ENCODE results near the gene CDHR2. TPM values are rescaled to one million over a fixed set of nuclear protein-coding genes. Genes with fewer than 3 reads are reported as not detected.

CDHR2 gene
- total RNA-seq, 4 donors from 2014 or later, result 0.15 to 0.19 (median 0.15) TPM; not detected in 1

GRCh38 chr5:176521286-176521685, 27.9 kb upstream of the CDHR2 start:
- H3K4me3 ChIP-seq (ENCODE audit: low read depth, poor library complexity, severe bottlenecking), result no peak overlapping the region
- no peak for DNase-seq (ENCODE audit: low spot score in 2 of 2)
- WGBS, 2 donors, result 82 to 87% methylated on average over 7 of the region's 7 CpGs
- TF ChIP-seq POLR2A (IDR thresholded peaks at IDR 0.05) (no peak), CTCF (IDR thresholded peaks at IDR 0.05) (no peak)
- intact Hi-C loops (cut with DNase I; ENCODE audit: low total_unique reads), result no loop called here

GRCh38 chr5:176521699-176522263, 27.4 kb upstream of the CDHR2 start:
- intact Hi-C loops (cut with DNase I; ENCODE audit: low total_unique reads), result no loop called here
- 74 to 78% methylated on average over 10 of the region's 10 CpGs for WGBS, 2 donors
- DNase-seq (ENCODE audit: low spot score in 2 of 2), result no peak
- H3K4me3 ChIP-seq (ENCODE audit: low read depth, poor library complexity, severe bottlenecking), result no peak overlapping the region
- no peak for TF ChIP-seq POLR2A (IDR thresholded peaks at IDR 0.05)
- TF ChIP-seq CTCF (IDR thresholded peaks at IDR 0.05), result no peak

GRCh38 chr5:176524138-176524537, 25.0 kb upstream of the CDHR2 start:
- intact Hi-C loops (cut with DNase I; ENCODE audit: low total_unique reads), result no loop called here
- 87 to 88% methylated on average over 6 of the region's 6 CpGs for WGBS, 2 donors
- TF ChIP-seq CTCF (IDR thresholded peaks at IDR 0.05) (no peak), POLR2A (IDR thresholded peaks at IDR 0.05) (no peak)
- no peak overlapping the region for H3K4me3 ChIP-seq (ENCODE audit: low read depth, poor library complexity, severe bottlenecking)
- DNase-seq (ENCODE audit: low spot score in 2 of 2), result no peak

- 87 to 92% methylated on average over 15 of the region's 15 CpGs for WGBS, 2 donors
- DNase-seq (ENCODE audit: low spot score in 2 of 2), result no peak
- intact Hi-C loops (cut with DNase I; ENCODE audit: low total_unique reads), result no loop called here
- no peak overlapping the region for H3K4me3 ChIP-seq (ENCODE audit: low read depth, poor library complexity, severe bottlenecking)
- TF ChIP-seq CTCF (IDR thresholded peaks at IDR 0.05) (no peak), POLR2A (IDR thresholded peaks at IDR 0.05) (no peak)
These were observed 24.2 kb upstream of the CDHR2 start for GRCh38 chr5:176524987-176525386.

- 95 to 98% methylated on average over 9 of the region's 9 CpGs for WGBS, 2 donors
- no peak overlapping the region for H3K4me3 ChIP-seq (ENCODE audit: low read depth, poor library complexity, severe bottlenecking)
- intact Hi-C loops (cut with DNase I; ENCODE audit: low total_unique reads), result no loop called here
- no peak for DNase-seq (ENCODE audit: low spot score in 2 of 2)
- TF ChIP-seq CTCF (IDR thresholded peaks at IDR 0.05), result no peak
- TF ChIP-seq POLR2A (IDR thresholded peaks at IDR 0.05), result no peak
These were observed 23.5 kb upstream of the CDHR2 start for GRCh38 chr5:176525677-176526076.

GRCh38 chr5:176526462-176526861, 22.7 kb upstream of the CDHR2 start:
- H3K4me3 ChIP-seq (ENCODE audit: low read depth, poor library complexity, severe bottlenecking), result no peak overlapping the region
- intact Hi-C loops (cut with DNase I; ENCODE audit: low total_unique reads), result no loop called here
- TF ChIP-seq CTCF (IDR thresholded peaks at IDR 0.05), result no peak
- TF ChIP-seq POLR2A (IDR thresholded peaks at IDR 0.05), result no peak
- DNase-seq (ENCODE audit: low spot score in 2 of 2), result no peak
- WGBS, 2 donors, result 91 to 93% methylated on average over 9 of the region's 9 CpGs

Measured in lower leg skin (tissue), 4 donors.